ENCODE data around the gene CAPS2.

The CAPS2 gene

DNA sequence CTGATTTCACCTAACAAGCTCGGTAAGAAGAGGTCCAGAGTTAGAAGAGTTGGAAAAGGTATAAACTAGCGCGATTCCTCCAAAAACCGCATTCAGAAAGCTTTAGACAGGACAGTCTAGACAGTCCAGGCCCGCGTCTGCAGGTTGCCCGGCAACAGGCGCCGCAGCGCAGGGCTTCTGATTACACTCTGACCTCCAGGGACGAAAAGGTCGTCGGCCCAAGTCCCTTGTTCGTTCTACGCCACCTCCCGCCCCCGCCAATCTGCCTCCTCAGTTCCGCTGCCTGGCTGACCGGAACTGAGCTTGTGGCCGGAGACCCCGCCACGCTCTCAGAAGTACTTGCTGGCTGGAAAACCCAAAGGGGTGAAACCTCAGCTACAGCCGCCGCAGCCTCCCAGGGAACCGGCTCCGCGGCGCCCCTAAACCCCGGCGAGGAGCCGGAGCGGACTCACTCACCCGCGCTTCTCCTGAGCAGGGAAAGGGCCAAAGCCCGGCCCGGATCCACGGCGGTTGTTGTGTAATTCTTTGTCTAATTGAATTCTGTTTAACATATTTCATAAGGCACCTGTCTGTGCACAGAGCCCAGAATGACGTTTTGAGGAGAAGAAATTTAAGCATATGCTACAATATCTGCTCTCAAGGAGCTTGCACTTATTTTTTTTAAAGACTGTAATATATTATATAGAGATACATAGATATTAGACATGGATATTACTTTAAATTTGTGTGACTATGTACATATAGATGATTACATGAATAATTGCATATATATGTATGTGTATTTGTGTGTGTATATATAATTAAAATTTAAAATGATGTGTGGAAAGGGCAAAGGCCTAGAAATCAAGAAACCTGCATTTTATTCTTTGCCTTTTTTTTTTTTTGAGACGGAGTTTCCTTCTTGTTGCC is at the start of gene CAPS2:
Gene CAPS2 (minus strand): TSS at position 407 of the 909 bp plus-strand sequence. CDS start 3,826 bp downstream, outside the sequence.
- H3K4me3 ChIP-seq (ENCODE audit: low read depth, low read length) = peak within 1 kb of the TSS; percentile 96
- no peak within 1 kb of the TSS; the same call in 1 of the 2 replicates for H3K27ac ChIP-seq (ENCODE audit: extremely low read depth, low read depth, low read length)
- H3K9me3 ChIP-seq (ENCODE audit: control insufficient read depth, insufficient read depth, low read depth, low read length) = no peaks in the 10 kb centered on the region
- ChIA-PET CTCF (interaction anchor here (0.5 to 1.3 kb wide), 3 partner anchors 8 to 641 kb away, joined by 5 to 6 read pairs (median 6); no protein-coding TSS in a partner anchor), POLR2A (interaction anchor here (0.6 to 0.9 kb wide), 2 partner anchors 60 to 61 kb away, joined by 3 to 5 read pairs; no protein-coding TSS in a partner anchor)
- H3K4me1 ChIP-seq (ENCODE audit: control insufficient read depth, insufficient read depth, low read length) = no peaks in the 10 kb centered on the region
- no peaks in the 10 kb centered on the region for H3K36me3 ChIP-seq (ENCODE audit: control insufficient read depth in 2 of 2, insufficient read depth in 1 of 2, low read length in 2 of 2)
- TF ChIP-seq ZNF558 (tag by site-specific recombination; IDR thresholded peaks at IDR 0.05) (peak; percentile 40; the same call in 1 of the 2 replicates), ZNF202 (tag by site-specific recombination; IDR thresholded peaks at IDR 0.05; ENCODE audit: borderline replicate concordance) (no peak), ZNF404 (tag by site-specific recombination; IDR thresholded peaks at IDR 0.05) (no peak), ZNF701 (tag by site-specific recombination; IDR thresholded peaks at IDR 0.05) (no peak), ZNF530 (tag by site-specific recombination; IDR thresholded peaks at IDR 0.05; ENCODE audit: low read depth) (no peak), ZNF23 (tag by site-specific recombination; IDR thresholded peaks at IDR 0.05; ENCODE audit: borderline replicate concordance) (no peak), ZNF221 (tag by site-specific recombination; IDR thresholded peaks at IDR 0.05; ENCODE audit: borderline replicate concordance) (no peak), ZNF155 (tag by site-specific recombination; IDR thresholded peaks at IDR 0.05) (no peak), ZNF184 (tag by site-specific recombination; IDR thresholded peaks at IDR 0.05) (peak; percentile 76; the same call in 1 of the 2 replicates), ZBTB17 (tag by site-specific recombination; IDR thresholded peaks at IDR 0.05) (no peak; the same call in none of the 2 replicates), ZNF354C (tag by site-specific recombination; IDR thresholded peaks at IDR 0.05; ENCODE audit: borderline replicate concordance, low read depth) (no peak), ZNF433 (tag by site-specific recombination; IDR thresholded peaks at IDR 0.05; ENCODE audit: low read depth) (no peak), ZNF175 (tag by site-specific recombination; IDR thresholded peaks at IDR 0.05) (no peak), ZNF830 (tag by site-specific recombination; IDR thresholded peaks at IDR 0.05; ENCODE audit: low read depth) (no peak), SCRT1 (tag by site-specific recombination; IDR thresholded peaks at IDR 0.05; ENCODE audit: borderline replicate concordance) (peak; percentile 74; the same call in 1 of the 2 replicates), ZNF335 (tag by site-specific recombination; conservative IDR thresholded peaks at IDR 0.05) (peak; percentile 71), ZNF37A (tag by site-specific recombination; IDR thresholded peaks at IDR 0.05) (no peak), ZNF341 (tag by site-specific recombination; IDR thresholded peaks at IDR 0.05; ENCODE audit: low read depth) (peak; percentile 16; the same call in 1 of the 2 replicates), BCL6B (tag by site-specific recombination; IDR thresholded peaks at IDR 0.05) (no peak), BCL11B (tag by site-specific recombination; IDR thresholded peaks at IDR 0.05; ENCODE audit: low read depth) (peak; percentile 94), ZNF423 (tag by site-specific recombination; IDR thresholded peaks at IDR 0.05) (no peak), BCL11A (tag by site-specific recombination; IDR thresholded peaks at IDR 0.05; ENCODE audit: low read depth) (peak; percentile 89), ZNF398 (tag by site-specific recombination; IDR thresholded peaks at IDR 0.05) (no peak)
- TF ChIP-seq, protein P1, sequence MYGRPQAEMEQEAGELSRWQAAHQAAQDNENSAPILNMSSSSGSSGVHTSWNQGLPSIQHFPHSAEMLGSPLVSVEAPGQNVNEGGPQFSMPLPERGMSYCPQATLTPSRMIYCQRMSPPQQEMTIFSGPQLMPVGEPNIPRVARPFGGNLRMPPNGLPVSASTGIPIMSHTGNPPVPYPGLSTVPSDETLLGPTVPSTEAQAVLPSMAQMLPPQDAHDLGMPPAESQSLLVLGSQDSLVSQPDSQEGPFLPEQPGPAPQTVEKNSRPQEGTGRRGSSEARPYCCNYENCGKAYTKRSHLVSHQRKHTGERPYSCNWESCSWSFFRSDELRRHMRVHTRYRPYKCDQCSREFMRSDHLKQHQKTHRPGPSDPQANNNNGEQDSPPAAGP (tag by site-specific recombination; IDR thresholded peaks at IDR 0.05) = peak; percentile 63; the same call in 1 of the 2 replicates
- TF ChIP-seq, protein P2, sequence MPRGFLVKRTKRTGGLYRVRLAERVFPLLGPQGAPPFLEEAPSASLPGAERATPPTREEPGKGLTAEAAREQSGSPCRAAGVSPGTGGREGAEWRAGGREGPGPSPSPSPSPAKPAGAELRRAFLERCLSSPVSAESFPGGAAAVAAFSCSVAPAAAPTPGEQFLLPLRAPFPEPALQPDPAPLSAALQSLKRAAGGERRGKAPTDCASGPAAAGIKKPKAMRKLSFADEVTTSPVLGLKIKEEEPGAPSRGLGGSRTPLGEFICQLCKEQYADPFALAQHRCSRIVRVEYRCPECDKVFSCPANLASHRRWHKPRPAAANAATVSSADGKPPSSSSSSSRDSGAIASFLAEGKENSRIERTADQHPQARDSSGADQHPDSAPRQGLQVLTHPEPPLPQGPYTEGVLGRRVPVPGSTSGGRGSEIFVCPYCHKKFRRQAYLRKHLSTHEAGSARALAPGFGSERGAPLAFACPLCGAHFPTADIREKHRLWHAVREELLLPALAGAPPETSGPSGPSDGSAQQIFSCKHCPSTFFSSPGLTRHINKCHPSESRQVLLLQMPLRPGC (tag by site-specific recombination; IDR thresholded peaks at IDR 0.05) = peak; percentile 48; the same call in 1 of the 2 replicates
- TF ChIP-seq, protein P3, sequence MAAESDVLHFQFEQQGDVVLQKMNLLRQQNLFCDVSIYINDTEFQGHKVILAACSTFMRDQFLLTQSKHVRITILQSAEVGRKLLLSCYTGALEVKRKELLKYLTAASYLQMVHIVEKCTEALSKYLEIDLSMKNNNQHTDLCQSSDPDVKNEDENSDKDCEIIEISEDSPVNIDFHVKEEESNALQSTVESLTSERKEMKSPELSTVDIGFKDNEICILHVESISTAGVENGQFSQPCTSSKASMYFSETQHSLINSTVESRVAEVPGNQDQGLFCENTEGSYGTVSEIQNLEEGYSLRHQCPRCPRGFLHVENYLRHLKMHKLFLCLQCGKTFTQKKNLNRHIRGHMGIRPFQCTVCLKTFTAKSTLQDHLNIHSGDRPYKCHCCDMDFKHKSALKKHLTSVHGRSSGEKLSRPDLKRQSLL (tag by site-specific recombination; IDR thresholded peaks at IDR 0.05) = peak; percentile 39; the same call in 1 of the 2 replicates
- TF ChIP-seq, protein P4, sequence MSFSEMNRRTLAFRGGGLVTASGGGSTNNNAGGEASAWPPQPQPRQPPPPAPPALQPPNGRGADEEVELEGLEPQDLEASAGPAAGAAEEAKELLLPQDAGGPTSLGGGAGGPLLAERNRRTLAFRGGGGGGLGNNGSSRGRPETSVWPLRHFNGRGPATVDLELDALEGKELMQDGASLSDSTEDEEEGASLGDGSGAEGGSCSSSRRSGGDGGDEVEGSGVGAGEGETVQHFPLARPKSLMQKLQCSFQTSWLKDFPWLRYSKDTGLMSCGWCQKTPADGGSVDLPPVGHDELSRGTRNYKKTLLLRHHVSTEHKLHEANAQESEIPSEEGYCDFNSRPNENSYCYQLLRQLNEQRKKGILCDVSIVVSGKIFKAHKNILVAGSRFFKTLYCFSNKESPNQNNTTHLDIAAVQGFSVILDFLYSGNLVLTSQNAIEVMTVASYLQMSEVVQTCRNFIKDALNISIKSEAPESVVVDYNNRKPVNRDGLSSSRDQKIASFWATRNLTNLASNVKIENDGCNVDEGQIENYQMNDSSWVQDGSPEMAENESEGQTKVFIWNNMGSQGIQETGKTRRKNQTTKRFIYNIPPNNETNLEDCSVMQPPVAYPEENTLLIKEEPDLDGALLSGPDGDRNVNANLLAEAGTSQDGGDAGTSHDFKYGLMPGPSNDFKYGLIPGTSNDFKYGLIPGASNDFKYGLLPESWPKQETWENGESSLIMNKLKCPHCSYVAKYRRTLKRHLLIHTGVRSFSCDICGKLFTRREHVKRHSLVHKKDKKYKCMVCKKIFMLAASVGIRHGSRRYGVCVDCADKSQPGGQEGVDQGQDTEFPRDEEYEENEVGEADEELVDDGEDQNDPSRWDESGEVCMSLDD (tag by site-specific recombination; IDR thresholded peaks at IDR 0.05) = peak; percentile 86
